K562 (cell line): ENCODE results near the gene ZSWIM6. TPM values are rescaled to one million over a fixed set of nuclear protein-coding genes. Genes with fewer than 3 reads are reported as not detected.

Experiments
- ATAC-seq: fragments of 200-7000 bp; cut with Tn5 transposase; 3 replicates; pipeline ENCODE4 v1.9.1; 2020; ENCODE audit warnings: moderate library complexity
- BruUV-seq: library from RNA; stranded (reverse); fragments of 400-500 nt; replicated peaks from 2 replicates; lab custom pipeline; 2021; lab: Mats Ljungman, UMichigan
- CTCF ChIA-PET: fragments of 300-600 bp; formaldehyde crosslinking; extraction: SDS; loops from one replicate; lab custom pipeline; 2021; ENCODE audit warnings: low intra/inter-chr PET ratio; lab: Yijun Ruan, JAX
- POLR2A ChIA-PET: fragments of 300-600, 350-650 bp; sonication (Branson Sonifier 250); formaldehyde crosslinking; extraction: SDS; loops from one replicate; lab custom pipeline; 2021; ENCODE audit warnings: antibody characterized with exemption, inconsistent platforms; lab: Yijun Ruan, JAX
- DNase-seq, 4 experiments: peaks; one replicate each; pipeline versions ENCODE4 v3.0.0 to v3.0.0-alpha.2; 2011 to 2018; ENCODE audit warnings: low spot score in 3 of 4, mixed read lengths in 3 of 4; ENCODE audit errors: extremely low read depth in 1 of 4
- FAIRE-seq: peaks from 2 replicates; lab custom pipeline; 2011; peaks lifted over from hg19 to GRCh38; lab: Jason Lieb, UNC
- H2AFZ ChIP-seq: 2 replicates; pipeline ENCODE4 v1.6.0; 2011; ENCODE audit warnings: low read depth, low read length, control low read depth, inconsistent platforms
- H3K27ac ChIP-seq: fragments of 200-600 bp; 3 replicates; pipeline ENCODE4 v1.8.0; 2011; ENCODE audit warnings: low read depth, mild to moderate bottlenecking, control low read depth, inconsistent platforms, low read length, moderate library complexity, mixed read lengths; ENCODE audit errors: extremely low read depth
- H3K27me3 ChIP-seq, 2 experiments: fragments of 300-600 bp in 1 of 2; 2 replicates in 1 of 2; 3 replicates in 1 of 2; pipeline versions ENCODE4 v1.6.0 to v1.8.0; 2011; ENCODE audit warnings: inconsistent platforms in 2 of 2, low read length in 2 of 2, mild to moderate bottlenecking in 1 of 2, mixed read lengths in 1 of 2, moderate library complexity in 1 of 2; ENCODE audit not compliant: control insufficient read depth in 2 of 2, insufficient read depth in 2 of 2
- H3K36me3 ChIP-seq: fragments of 300-600 bp; 3 replicates; pipeline ENCODE4 v1.8.0; 2011; ENCODE audit warnings: mild to moderate bottlenecking, low read length, inconsistent platforms; ENCODE audit not compliant: control insufficient read depth, insufficient read depth
- H3K4me1 ChIP-seq, 2 experiments: fragments of 200-600 bp in 1 of 2; replicated peaks in 1 of 2; 2 replicates in 1 of 2; 3 replicates in 1 of 2; pipeline versions ENCODE4 v1.5.1 to v1.8.0; 2011; ENCODE audit warnings: inconsistent platforms in 2 of 2, low read length in 2 of 2, mild to moderate bottlenecking in 1 of 2, mixed read lengths in 1 of 2, moderate library complexity in 1 of 2; ENCODE audit not compliant: control insufficient read depth in 2 of 2, insufficient read depth in 2 of 2
- H3K4me2 ChIP-seq: 2 replicates; pipeline ENCODE4 v1.6.1; 2011; ENCODE audit warnings: low read length, control low read depth, inconsistent platforms, mixed read lengths; ENCODE audit not compliant: insufficient read depth
- H3K4me3 ChIP-seq: fragments of 200-600 bp; sonication (generic), shearing (Covaris generic); 2 replicates; pipeline ENCODE4 v1.5.1; 2016; ENCODE audit warnings: control low read depth, inconsistent platforms
- H3K79me2 ChIP-seq: fragments of 200-600 bp; 3 replicates; pipeline ENCODE4 v1.8.0; 2011; ENCODE audit warnings: low read length, inconsistent platforms; ENCODE audit not compliant: control insufficient read depth, insufficient read depth
- H3K9ac ChIP-seq, 2 experiments: 2 replicates each; pipeline versions ENCODE4 v1.6.0 to v1.6.1; 2011; ENCODE audit warnings: low read depth in 2 of 2, low read length in 2 of 2, control low read depth in 1 of 2, inconsistent platforms in 1 of 2, mild to moderate bottlenecking in 1 of 2, mixed read lengths in 1 of 2; ENCODE audit not compliant: insufficient read depth in 1 of 2
- H3K9me1 ChIP-seq: one replicate; pipeline ENCODE4 v1.6.0; 2011; ENCODE audit warnings: inconsistent platforms, mild to moderate bottlenecking, low read length, moderate library complexity; ENCODE audit not compliant: control insufficient read depth, insufficient read depth
- H3K9me3 ChIP-seq: replicated peaks from 2 replicates; pipeline ENCODE4 v1.5.1; 2011; ENCODE audit warnings: low read depth, low read length, inconsistent platforms; ENCODE audit not compliant: control insufficient read depth, insufficient read depth
- H4K20me1 ChIP-seq: replicated peaks from 2 replicates; pipeline ENCODE4 v1.6.1; 2011; ENCODE audit warnings: low read length, inconsistent platforms, mixed read lengths; ENCODE audit not compliant: control insufficient read depth, insufficient read depth
- EP300 ChIP-seq: IDR thresholded peaks from 2 replicates; pipeline ENCODE4 v1.6.1; 2012; ENCODE audit warnings: low read length, improper control_type of control experiment
- KHSRP ChIP-seq: fragments of 450-650 bp; IDR thresholded peaks from 2 replicates; pipeline ENCODE4 v1.6.1; 2017
- MAFK ChIP-seq: IDR thresholded peaks from 2 replicates; pipeline ENCODE4 v1.6.1; 2011; ENCODE audit warnings: low read length, improper control_type of control experiment
- NFRKB ChIP-seq: fragments of 450-650 bp; IDR thresholded peaks from 2 replicates; pipeline ENCODE4 v1.6.1; 2016; ENCODE audit warnings: low read depth
- OTX1 ChIP-seq: fragments of 450-650 bp; formaldehyde crosslinking; IDR thresholded peaks from 2 replicates; pipeline ENCODE4 v1.4.0; 2022; ENCODE audit warnings: mild to moderate bottlenecking
- POLR2A ChIP-seq: fragments of 450-650 bp; conservative IDR thresholded peaks from 2 replicates; pipeline ENCODE4 v1.6.1; 2016
- RBM15 ChIP-seq: fragments of 200-400 bp; formaldehyde crosslinking; IDR thresholded peaks from 2 replicates; pipeline ENCODE4 v1.6.1; 2018; ENCODE audit warnings: mild to moderate bottlenecking, low read length, moderate library complexity; ENCODE audit not compliant: insufficient read depth
- RNF2 ChIP-seq: sonication (generic); IDR thresholded peaks from 2 replicates; pipeline ENCODE4 v1.6.1; 2016
- SPI1 ChIP-seq: IDR thresholded peaks from 2 replicates; pipeline ENCODE4 v1.6.1; 2011; ENCODE audit warnings: low read depth, low read length, control low read depth, borderline replicate concordance
- THRAP3 ChIP-seq: fragments of 450-650 bp; IDR thresholded peaks from 2 replicates; pipeline ENCODE4 v1.6.1; 2016; ENCODE audit warnings: mild to moderate bottlenecking, inconsistent platforms, borderline replicate concordance
- TSC22D4 ChIP-seq: fragments of 450-650 bp; IDR thresholded peaks from 2 replicates; pipeline ENCODE4 v1.6.1; 2016; ENCODE audit warnings: missing genetic modification characterization, missing biosample characterization, control low read depth
- ZBTB49 ChIP-seq: sonication (generic); formaldehyde crosslinking; IDR thresholded peaks from 2 replicates; pipeline ENCODE4 v1.8.0; 2022; ENCODE audit warnings: missing genetic modification reagents, mild to moderate bottlenecking, borderline replicate concordance
- ZNF224 ChIP-seq: sonication (generic); formaldehyde crosslinking; IDR thresholded peaks from 2 replicates; pipeline ENCODE4 v1.8.0; 2022; ENCODE audit warnings: mild to moderate bottlenecking, missing genetic modification reagents
- WGBS: fragments of 100-300 bp; shearing (Covaris generic); methylation state at CpG from one replicate; pipeline ENCODE4 v1.1.6; 2016; ENCODE audit warnings: low coverage, mixed read lengths; ENCODE audit not compliant: insufficient coverage; ENCODE audit errors: missing lambda C conversion rate; 5-methylcytosine and 5-hydroxymethylcytosine counted together
- in situ Hi-C: fragments of 300-500 bp; cut with MboI; formaldehyde crosslinking; loops from 4 replicates; pipeline ENCODE4 v1.15.0; 2018; ENCODE audit warnings: inconsistent platforms, mixed read lengths
- intact Hi-C: fragments of 100-400 bp; cut with micrococcal nuclease; formaldehyde crosslinking; loops from 2 replicates; pipeline ENCODE4 v1.14.2; 2022
- polyA plus RNA-seq, 8 experiments: library from polyadenylated mRNA; depleted of rRNA in 4 of 8; stranded (reverse) in 5 of 8; unstranded in 3 of 8; fragments of >200 nt; fragmentation: Nextera tagmentation in 2 of 8; fragmentation: Illumina TruSeq in 1 of 8; extraction: Ambion mirVana in 2 of 8; extraction: Trizol in 1 of 8; gene quantifications; 2 replicates each; pipeline versions ENCODE4 v1.2.1 to v1.2.3, GENCODE V29; 2011 to 2014; ENCODE audit warnings: inconsistent platforms in 1 of 8, missing spikeins in 1 of 8
- total RNA-seq, 7 experiments: library from RNA; depleted of rRNA in 6 of 7; stranded (reverse); fragments of >200 nt in 6 of 7; fragmentation: Illumina TruSeq in 2 of 7; extraction: Trizol in 2 of 7; gene quantifications; 2 replicates each; pipeline versions ENCODE4 v1.2.1 to v1.2.3, GENCODE V29; 2011 to 2021; ENCODE audit warnings: low replicate concordance in 1 of 7
- TF ChIP-seq, protein P1 (sequence below): fragments of 450-650 bp; formaldehyde crosslinking; IDR thresholded peaks from 2 replicates; pipeline ENCODE4 v1.4.0; 2022; ENCODE audit warnings: missing genetic modification characterization
- TF ChIP-seq, protein P2 (sequence below): sonication (generic); formaldehyde crosslinking; IDR thresholded peaks from 2 replicates; pipeline ENCODE4 v1.9.0; 2022; ENCODE audit warnings: mild to moderate bottlenecking, missing genetic modification reagents

The ZSWIM6 gene
- total and polyA plus RNA-seq, 9 of the 15 experiments (the other 6 are each of a cell fraction or from before 2014, with no cell fraction given) = 0.81 to 3.2 (median 2.0) TPM

GRCh38 chr5:61386045-61386800 lies 54.2 kb downstream of the ZSWIM6 start:
- POLR2A ChIA-PET = interaction anchor here (0.5 to 0.6 kb wide), 2 partner anchors 9 to 19 kb away, joined by 3 to 4 read pairs; no protein-coding TSS in a partner anchor
- BruUV-seq = no TSS peak
- no peak overlapping the region for H3K4me2 ChIP-seq
- no peaks in the 10 kb centered on the region for H4K20me1 ChIP-seq
- no peaks in the 10 kb centered on the region for H3K9me3 ChIP-seq
- FAIRE-seq (no peak), DNase-seq (no peak), ATAC-seq (no peak)
- H3K9ac ChIP-seq = no peak overlapping the region
- no peak overlapping the region for H3K27ac ChIP-seq
- TF ChIP-seq SPI1 = no peak
- TF ChIP-seq ZBTB49 = no peak
- TF ChIP-seq THRAP3 = no peak
- no peak for TF ChIP-seq POLR2A
- no peak for TF ChIP-seq EP300
- TF ChIP-seq, protein P1, sequence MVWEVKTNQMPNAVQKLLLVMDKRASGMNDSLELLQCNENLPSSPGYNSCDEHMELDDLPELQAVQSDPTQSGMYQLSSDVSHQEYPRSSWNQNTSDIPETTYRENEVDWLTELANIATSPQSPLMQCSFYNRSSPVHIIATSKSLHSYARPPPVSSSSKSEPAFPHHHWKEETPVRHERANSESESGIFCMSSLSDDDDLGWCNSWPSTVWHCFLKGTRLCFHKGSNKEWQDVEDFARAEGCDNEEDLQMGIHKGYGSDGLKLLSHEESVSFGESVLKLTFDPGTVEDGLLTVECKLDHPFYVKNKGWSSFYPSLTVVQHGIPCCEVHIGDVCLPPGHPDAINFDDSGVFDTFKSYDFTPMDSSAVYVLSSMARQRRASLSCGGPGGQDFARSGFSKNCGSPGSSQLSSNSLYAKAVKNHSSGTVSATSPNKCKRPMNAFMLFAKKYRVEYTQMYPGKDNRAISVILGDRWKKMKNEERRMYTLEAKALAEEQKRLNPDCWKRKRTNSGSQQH = no peak
- TF ChIP-seq OTX1 = no peak
- no peak for TF ChIP-seq NFRKB
- TF ChIP-seq KHSRP = no peak
- no peak for TF ChIP-seq ZNF224
- no peak for TF ChIP-seq MAFK
- TF ChIP-seq RNF2 = no peak
- TF ChIP-seq TSC22D4 (tag) = no peak
- TF ChIP-seq RBM15 = no peak
- TF ChIP-seq, protein P2, sequence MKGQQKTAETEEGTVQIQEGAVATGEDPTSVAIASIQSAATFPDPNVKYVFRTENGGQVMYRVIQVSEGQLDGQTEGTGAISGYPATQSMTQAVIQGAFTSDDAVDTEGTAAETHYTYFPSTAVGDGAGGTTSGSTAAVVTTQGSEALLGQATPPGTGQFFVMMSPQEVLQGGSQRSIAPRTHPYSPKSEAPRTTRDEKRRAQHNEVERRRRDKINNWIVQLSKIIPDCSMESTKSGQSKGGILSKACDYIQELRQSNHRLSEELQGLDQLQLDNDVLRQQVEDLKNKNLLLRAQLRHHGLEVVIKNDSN (CRISPR knock-in tag) = no peak
- CTCF ChIA-PET = interaction anchor here (0.5 kb wide), 1 partner anchor 235 kb away, joined by 3 read pairs; no protein-coding TSS in a partner anchor
- WGBS = 0% methylated on average over 1 of the region's 2 CpGs
- no peaks in the 10 kb centered on the region for H3K79me2 ChIP-seq
- H3K36me3 ChIP-seq = no peaks in the 10 kb centered on the region
- H3K9me1 ChIP-seq = no peaks in the 10 kb centered on the region
- H2AFZ ChIP-seq = no peak overlapping the region
- intact Hi-C loops (no loop called here), in situ Hi-C loops (no loop called here)
- H3K4me3 ChIP-seq = no peak overlapping the region
- no peaks in the 10 kb centered on the region; a peak in 2 of 5 replicates for H3K27me3 ChIP-seq
- no peaks in the 10 kb centered on the region for H3K4me1 ChIP-seq
